Measurements from ENCODE around the gene TMA16. TPM values are rescaled to one million over a fixed set of nuclear protein-coding genes. Genes with fewer than 3 reads are reported as not detected.
A peak's percentile ranks its signal among the peaks of the same experiment; 100 is the strongest.

Gene TMA16
- polyA plus RNA-seq, 2 of the 4 experiments (the other 2 are of a cell fraction): 28.5 to 36.1 TPM

GRCh38 chr4:163484906-163485305 lies 9.6 kb upstream of the TMA16 start:
- H3K4me2 ChIP-seq: no peak overlapping the region
- TF ChIP-seq RFX5 (IDR thresholded peaks at IDR 0.05) (no peak), SMC3 (IDR thresholded peaks at IDR 0.05) (peak; percentile 79), CTCF (IDR thresholded peaks at IDR 0.05) (peak; percentile 55), RAD21 (conservative IDR thresholded peaks at IDR 0.05 in 1 of 2, IDR thresholded peaks at IDR 0.05 in 1 of 2) (peak; percentile 56 to 69), ESRRA (IDR thresholded peaks at IDR 0.05; ENCODE audit: borderline replicate concordance, low read length) (no peak), ATOH8 (CRISPR knock-in tag; IDR thresholded peaks at IDR 0.05; ENCODE audit: low read depth) (no peak)
- CTCF ChIA-PET: interaction anchor here (0.9 to 2.8 kb wide), 4 partner anchors 8 to 64 kb away, joined by 3 to 28 read pairs (median 3); no protein-coding TSS in a partner anchor
- FAIRE-seq (no peak), DNase-seq (ENCODE audit: low read depth in 1 of 2, low spot score in 1 of 2) (peak; percentile 10 to 49), ATAC-seq (peak; percentile 54 to 76; a peak in 4 of 6 replicates)
- no peaks in the 10 kb centered on the region for H3K4me1 ChIP-seq
- H3K27ac ChIP-seq: no peak overlapping the region
- no peaks in the 10 kb centered on the region for H3K9me3 ChIP-seq
- 25% methylated on average over 4 of the region's 4 CpGs for WGBS (ENCODE audit: missing lambda C conversion rate)
- H3K4me3 ChIP-seq: no peak overlapping the region
- POLR2A ChIA-PET: interaction anchor here (2.2 kb wide), 1 partner anchor 9 kb away, joined by 6 read pairs; the partner anchor contains the start of gene TMA16

- CTCF ChIA-PET: interaction anchor here (0.7 to 2.8 kb wide), 4 partner anchors 9 to 63 kb away, joined by 3 to 28 read pairs (median 3); partner anchors contain the start of gene TMA16
- no peak for FAIRE-seq
- WGBS (ENCODE audit: missing lambda C conversion rate): 56% methylated on average over 2 of the region's 2 CpGs
- Histone ChIP-seq H3K4me3 (no peak overlapping the region), H3K4me2 (no peak overlapping the region), H3K4me1 (no peaks in the 10 kb centered on the region), H3K9me3 (no peaks in the 10 kb centered on the region), H3K27ac (no peak overlapping the region)
- TF ChIP-seq ATOH8 (CRISPR knock-in tag; IDR thresholded peaks at IDR 0.05; ENCODE audit: low read depth): no peak
- ATAC-seq: no peak
- DNase-seq (ENCODE audit: low read depth in 1 of 2, low spot score in 1 of 2): no peak
- POLR2A ChIA-PET: interaction anchor here (2.2 kb wide), 1 partner anchor 9 kb away, joined by 6 read pairs; the partner anchor contains the start of gene TMA16
Observed at GRCh38 chr4:163485589-163485988, 8.9 kb upstream of the TMA16 start.

- ChIA-PET POLR2A (interaction anchor here (2.2 kb wide), 1 partner anchor 8 kb away, joined by 6 read pairs; the partner anchor contains the start of gene TMA16), CTCF (interaction anchor here (2.8 kb wide), 1 partner anchor 62 kb away, joined by 28 read pairs; no protein-coding TSS in a partner anchor)
- WGBS (ENCODE audit: missing lambda C conversion rate): 33% methylated on average over 1 of the region's 1 CpG
- TF ChIP-seq FOSL2 (IDR thresholded peaks at IDR 0.05) (no peak), FOSL2 (CRISPR knock-in tag; IDR thresholded peaks at IDR 0.05) (no peak), KDM5A (IDR thresholded peaks at IDR 0.05) (no peak), JUNB (IDR thresholded peaks at IDR 0.05) (no peak), CTCF (IDR thresholded peaks at IDR 0.05) (no peak), POLR2A (IDR thresholded peaks at IDR 0.05; ENCODE audit: low read length) (no peak), ZFP36 (IDR thresholded peaks at IDR 0.05; ENCODE audit: borderline replicate concordance, partially characterized antibody) (no peak), RARB (CRISPR knock-in tag; IDR thresholded peaks at IDR 0.05) (no peak), ESRRA (IDR thresholded peaks at IDR 0.05; ENCODE audit: borderline replicate concordance, low read length) (no peak), REST (IDR thresholded peaks at IDR 0.05) (no peak), ZC3H11A (IDR thresholded peaks at IDR 0.05) (no peak), CHD2 (IDR thresholded peaks at IDR 0.05; ENCODE audit: low read length, partially characterized antibody) (no peak), PBX3 (IDR thresholded peaks at IDR 0.05) (no peak), NPAS2 (CRISPR knock-in tag; IDR thresholded peaks at IDR 0.05; ENCODE audit: borderline replicate concordance) (no peak), FOSB (CRISPR knock-in tag; IDR thresholded peaks at IDR 0.05) (no peak), HES2 (IDR thresholded peaks at IDR 0.05) (no peak), TP53 (CRISPR knock-in tag; IDR thresholded peaks at IDR 0.05) (no peak), KDM1A (IDR thresholded peaks at IDR 0.05; ENCODE audit: low read depth) (no peak)
Observed at GRCh38 chr4:163486321-163486720, 8.2 kb upstream of the TMA16 start.

More at GRCh38 chr4:163486321-163486720, 8.2 kb upstream of the TMA16 start:
- Histone ChIP-seq H3K4me2 (no peak overlapping the region), H3K4me3 (no peak overlapping the region), H3K9me3 (no peaks in the 10 kb centered on the region), H3K4me1 (no peaks in the 10 kb centered on the region), H3K27ac (no peak overlapping the region)
- ATAC-seq (no peak), DNase-seq (ENCODE audit: low read depth in 1 of 2, low spot score in 1 of 2) (no peak), FAIRE-seq (no peak)

Measured in A549 (cell line).